GM12878 (cell line): ENCODE measurements around the gene ACO1. TPM values are rescaled to one million over a fixed set of nuclear protein-coding genes. Genes with fewer than 3 reads are reported as not detected.

Experiments used
- ATAC-seq: fragments of 200-7000 bp; cut with Tn5 transposase; 3 replicates; pipeline ENCODE4 v1.9.1; 2020; ENCODE audit warnings: mild to moderate bottlenecking, moderate library complexity
- BruUV-seq: library from RNA; stranded (reverse); fragments of 400-500 nt; replicated peaks from 2 replicates; lab custom pipeline; 2021; lab: Mats Ljungman, UMichigan
- CTCF ChIA-PET: fragments of 300-600 bp; sonication (Branson Sonifier 250); formaldehyde crosslinking; extraction: SDS; loops from one replicate; lab custom pipeline; 2021; ENCODE audit warnings: inconsistent platforms; lab: Yijun Ruan, JAX
- POLR2A ChIA-PET: fragments of 350-600 bp; formaldehyde crosslinking; extraction: SDS; loops from one replicate; lab custom pipeline; 2021; ENCODE audit warnings: inconsistent platforms; lab: Charles Lee
- RAD21 ChIA-PET: fragments of 300-600 bp; sonication (Branson Sonifier 250); formaldehyde crosslinking; loops from one replicate; lab custom pipeline; 2023; ENCODE audit warnings: antibody characterized with exemption; ENCODE audit not compliant: unreplicated experiment; lab: Charles Lee
- SMC1A ChIA-PET: fragments of 300-600 bp; sonication (Branson Sonifier 250); formaldehyde crosslinking; loops from one replicate; lab custom pipeline; 2023; ENCODE audit not compliant: unreplicated experiment, uncharacterized antibody; lab: Charles Lee
- DNase-seq: peaks from one replicate; pipeline ENCODE4 v3.0.0-alpha.2; 2011; ENCODE audit warnings: low read depth, low spot score
- FAIRE-seq: peaks from 3 replicates; lab custom pipeline; 2011; peaks lifted over from hg19 to GRCh38; lab: Jason Lieb, UNC
- H2AFZ ChIP-seq: 2 replicates; pipeline ENCODE4 v1.6.0; 2011; ENCODE audit warnings: low read depth, low read length, control low read depth; ENCODE audit not compliant: control insufficient read depth
- H3K27ac ChIP-seq: 2 replicates; pipeline ENCODE4 v1.5.1; 2011; ENCODE audit warnings: control low read depth; ENCODE audit not compliant: control insufficient read depth, insufficient read depth
- H3K27me3 ChIP-seq, 2 experiments: replicated peaks in 1 of 2; 2 replicates each; pipeline versions ENCODE4 v1.6.0 to v1.6.1; 2011; ENCODE audit warnings: low read length in 1 of 2; ENCODE audit not compliant: control insufficient read depth in 2 of 2, insufficient read depth in 2 of 2
- H3K36me3 ChIP-seq, 2 experiments: 2 replicates each; pipeline ENCODE4 v1.5.1; 2011; ENCODE audit warnings: low read length in 1 of 2; ENCODE audit not compliant: control insufficient read depth in 2 of 2, insufficient read depth in 2 of 2
- H3K4me1 ChIP-seq: 2 replicates; pipeline ENCODE4 v1.6.1; 2011; ENCODE audit warnings: mild to moderate bottlenecking, low read length, moderate library complexity, mixed read lengths; ENCODE audit not compliant: control insufficient read depth, insufficient read depth
- H3K4me2 ChIP-seq: 2 replicates; pipeline ENCODE4 v1.6.0; 2011; ENCODE audit warnings: control low read depth; ENCODE audit not compliant: control insufficient read depth, insufficient read depth
- H3K4me3 ChIP-seq: fragments of 200-600 bp; sonication (generic); 2 replicates; pipeline ENCODE4 v1.5.1; 2016
- H3K79me2 ChIP-seq: 2 replicates; pipeline ENCODE4 v1.6.0; 2011; ENCODE audit warnings: low read length; ENCODE audit not compliant: control insufficient read depth, insufficient read depth
- H3K9ac ChIP-seq: 2 replicates; pipeline ENCODE4 v1.8.0; 2011; ENCODE audit warnings: low read length, control low read depth, mixed read lengths; ENCODE audit not compliant: control insufficient read depth, insufficient read depth
- H3K9me3 ChIP-seq: replicated peaks from 3 replicates; pipeline ENCODE4 v1.5.1; 2011; ENCODE audit warnings: mild to moderate bottlenecking, low read length; ENCODE audit not compliant: control insufficient read depth, insufficient read depth
- H4K20me1 ChIP-seq: 2 replicates; pipeline ENCODE4 v1.6.0; 2011; ENCODE audit not compliant: control insufficient read depth, insufficient read depth
- ASH2L ChIP-seq: fragments of 300-600, 200-600 bp; sonication (generic); IDR thresholded peaks from 2 replicates; pipeline ENCODE4 v1.6.1; 2017; ENCODE audit warnings: low read depth, mild to moderate bottlenecking, borderline replicate concordance
- ATF2 ChIP-seq: IDR thresholded peaks from 2 replicates; pipeline ENCODE4 v1.6.1; 2012; ENCODE audit warnings: low read length, inconsistent platforms
- BMI1 ChIP-seq: fragments of 450-650 bp; IDR thresholded peaks from 2 replicates; pipeline ENCODE4 v1.6.1; 2016; ENCODE audit warnings: mild to moderate bottlenecking, moderate library complexity, borderline replicate concordance
- CHD2 ChIP-seq: IDR thresholded peaks from 2 replicates; pipeline ENCODE4 v1.6.1; 2011; ENCODE audit warnings: low read depth, low read length, improper control_type of control experiment, borderline replicate concordance
- CREM ChIP-seq: IDR thresholded peaks from 2 replicates; pipeline ENCODE4 v1.6.1; 2014; ENCODE audit warnings: antibody characterized with exemption, low read depth
- ELK1 ChIP-seq: IDR thresholded peaks from 2 replicates; pipeline ENCODE4 v1.6.1; 2012; ENCODE audit warnings: low read depth, low read length, improper control_type of control experiment
- ETV6 ChIP-seq, 2 experiments: fragments of 450-650 bp in 1 of 2; IDR thresholded peaks in 1 of 2; conservative IDR thresholded peaks in 1 of 2; 2 replicates each; pipeline ENCODE4 v1.6.1; 2014; ENCODE audit warnings: antibody characterized with exemption in 1 of 2, borderline replicate concordance in 1 of 2, low read depth in 1 of 2, mild to moderate bottlenecking in 1 of 2, moderate library complexity in 1 of 2
- FOXK2 ChIP-seq: fragments of 450-650 bp; IDR thresholded peaks from 2 replicates; pipeline ENCODE4 v1.6.1; 2017; ENCODE audit warnings: mild to moderate bottlenecking, moderate library complexity
- IRF4 ChIP-seq: IDR thresholded peaks from 2 replicates; pipeline ENCODE4 v1.6.1; 2011; ENCODE audit warnings: low read depth, low read length
- KDM1A ChIP-seq: fragments of 200-600 bp; sonication (generic); IDR thresholded peaks from 2 replicates; pipeline ENCODE4 v1.6.1; 2016; ENCODE audit warnings: borderline replicate concordance
- MEF2B ChIP-seq: fragments of 450-650 bp; IDR thresholded peaks from 2 replicates; pipeline ENCODE4 v1.6.1; 2018; ENCODE audit warnings: mild to moderate bottlenecking, moderate library complexity; ENCODE audit not compliant: partially characterized antibody, poor library complexity, severe bottlenecking
- NR2C1 ChIP-seq: fragments of 450-650 bp; IDR thresholded peaks from 2 replicates; pipeline ENCODE4 v1.6.1; 2017; ENCODE audit warnings: antibody characterized with exemption, mild to moderate bottlenecking, moderate library complexity
- RAD21 ChIP-seq: IDR thresholded peaks from 2 replicates; pipeline ENCODE4 v1.6.1; 2011; ENCODE audit warnings: mild to moderate bottlenecking, low read depth, low read length, moderate library complexity; ENCODE audit not compliant: insufficient read depth
- RCOR1 ChIP-seq: conservative IDR thresholded peaks from 2 replicates; pipeline ENCODE4 v1.6.1; 2012; ENCODE audit warnings: low read depth, low read length, improper control_type of control experiment
- SIN3A ChIP-seq: IDR thresholded peaks from 2 replicates; pipeline ENCODE4 v1.6.1; 2012; ENCODE audit warnings: low read depth, low read length, improper control_type of control experiment
- SMC3 ChIP-seq: IDR thresholded peaks from 2 replicates; pipeline ENCODE4 v1.6.1; 2011; ENCODE audit warnings: low read length, improper control_type of control experiment, borderline replicate concordance
- SP1 ChIP-seq: IDR thresholded peaks from one replicate; pipeline ENCODE4 v1.6.1; 2011; ENCODE audit warnings: low read depth, low read length
- SUPT20H ChIP-seq: IDR thresholded peaks from 2 replicates; pipeline ENCODE4 v1.6.1; 2011; ENCODE audit warnings: low read depth, mild to moderate bottlenecking, low read length, moderate library complexity, borderline replicate concordance; ENCODE audit not compliant: control insufficient read depth
- ZNF384 ChIP-seq: IDR thresholded peaks from 2 replicates; pipeline ENCODE4 v1.6.1; 2012; ENCODE audit warnings: low read depth, mild to moderate bottlenecking, low read length, improper control_type of control experiment, borderline replicate concordance
- WGBS: methylation state at CpG from one replicate; pipeline ENCODE4 v1.1.6; 2016; ENCODE audit warnings: low lambda C conversion rate; ENCODE audit not compliant: insufficient replicate concordance, insufficient coverage; ENCODE audit errors: missing lambda C conversion rate; 5-methylcytosine and 5-hydroxymethylcytosine counted together
- in situ Hi-C: fragments of 300-500 bp; cut with MboI; formaldehyde crosslinking; loops from 9 replicates; pipeline ENCODE4 v1.14.3; 2018; ENCODE audit warnings: mixed read lengths
- intact Hi-C: fragments of 100-400 bp; cut with micrococcal nuclease; formaldehyde crosslinking; loops from one replicate; pipeline ENCODE4 v1.14.2; 2022; ENCODE audit not compliant: unreplicated experiment
- polyA plus RNA-seq, 11 experiments: library from polyadenylated mRNA; depleted of rRNA in 4 of 11; unstranded in 6 of 11; stranded (reverse) in 5 of 11; fragments of >200 nt; fragmentation: Nextera tagmentation in 4 of 11; fragmentation: Illumina TruSeq in 1 of 11; extraction: Ambion mirVana in 4 of 11; extraction: Trizol in 1 of 11; gene quantifications; 1 replicate in 1 of 11; 2 replicates in 10 of 11; pipeline versions ENCODE4 v1.2.1 to v1.2.3, GENCODE V29; 2011 to 2016; ENCODE audit warnings: inconsistent platforms in 2 of 11, missing spikeins in 2 of 11, low read depth in 1 of 11
- total RNA-seq, 4 experiments: library from RNA; depleted of rRNA in 3 of 4; stranded (reverse); fragments of >200 nt in 3 of 4; fragmentation: Illumina TruSeq in 1 of 4; extraction: Trizol in 1 of 4; gene quantifications; 2 replicates each; pipeline versions ENCODE4 v1.2.1 to v1.2.3, GENCODE V29; 2013 to 2021

The ACO1 gene
- total and polyA plus RNA-seq, 10 of the 15 experiments (the other 5 are each of a cell fraction or from before 2014, with no cell fraction given), result 0.21 to 6.5 (median 3.3) TPM

- TF ChIP-seq SMC3, result no peak
- TF ChIP-seq RCOR1, result no peak
- no peak for TF ChIP-seq IRF4
- TF ChIP-seq BMI1, result no peak
- no peak for TF ChIP-seq CHD2
- TF ChIP-seq ASH2L, result no peak
- no peak for TF ChIP-seq SP1
- TF ChIP-seq RAD21, result no peak
- no peak for TF ChIP-seq NR2C1
- no peak for TF ChIP-seq ATF2
- no peak for TF ChIP-seq MEF2B
- no peak for TF ChIP-seq SUPT20H
- no peak for TF ChIP-seq ZNF384
- no peak for TF ChIP-seq SIN3A
- TF ChIP-seq KDM1A, result no peak
- no peak for TF ChIP-seq CREM
- TF ChIP-seq ELK1, result no peak
- TF ChIP-seq FOXK2, result no peak
- no peak for TF ChIP-seq ETV6 (conservative IDR thresholded peaks at IDR 0.05 in 1 of 2, IDR thresholded peaks at IDR 0.05 in 1 of 2; ENCODE audit: borderline replicate concordance in 1 of 2, low read depth in 1 of 2)
- TF ChIP-seq, all 136 proteins: peak for 0
- no peak for DNase-seq
- H3K36me3 ChIP-seq, result peaks cover 0 to 3% of the 10 kb centered on the region in 2 experiments; a peak in 2 of 4 replicates
- no TSS peak for BruUV-seq
- no peaks in the 10 kb centered on the region for H4K20me1 ChIP-seq
- no peak overlapping the region for H3K27ac ChIP-seq
- no peak overlapping the region for H3K4me3 ChIP-seq
- ChIA-PET SMC1A (interaction anchor here (0.7 to 1.5 kb wide), 3 partner anchors 103 to 310 kb away, joined by 3 read pairs; no protein-coding TSS in a partner anchor), CTCF (interaction anchor here (3.1 kb wide), 1 partner anchor 90 kb away, joined by 11 read pairs; no protein-coding TSS in a partner anchor), POLR2A (no interaction called here), RAD21 (interaction anchor here (1.6 kb wide), 1 partner anchor 90 kb away, joined by 3 read pairs; no protein-coding TSS in a partner anchor)
- intact Hi-C loops (no loop called here), in situ Hi-C loops (no loop called here)
- H3K27me3 ChIP-seq, result no peaks in the 10 kb centered on the region
- H3K9ac ChIP-seq, result no peak overlapping the region
- H3K4me2 ChIP-seq, result no peak overlapping the region
- no peak for FAIRE-seq
- H2AFZ ChIP-seq, result no peak overlapping the region
- ATAC-seq, result no peak
- WGBS, result 95% methylated on average over 1 of the region's 1 CpG
- no peaks in the 10 kb centered on the region for H3K79me2 ChIP-seq
- no peaks in the 10 kb centered on the region for H3K4me1 ChIP-seq
- H3K9me3 ChIP-seq, result no peaks in the 10 kb centered on the region
Measured at GRCh38 chr9:32468740-32469139, 84.3 kb downstream of the ACO1 start.
